Uterine smooth muscle cell (primary cell): ENCODE data around the gene SUGP1. TPM values are rescaled to one million over a fixed set of nuclear protein-coding genes. Genes with fewer than 3 reads are reported as not detected.

Experiments used
- total RNA-seq: library from RNA; depleted of rRNA; stranded (reverse); fragments of >200 nt; gene quantifications from 2 replicates; pipeline ENCODE4 v1.2.3, GENCODE V29; 2014

The SUGP1 gene
- total RNA-seq = 22.2 and 25.5 TPM in 2 replicates

GRCh38 chr19:19320361-19321140 lies at the start of gene SUGP1, which contains the start of gene MAU2:
TSS of gene SUGP1 (minus strand) at chr19:19320509. CDS start at chr19:19320496, 13 bp downstream.
TSS of gene MAU2 (plus strand) at chr19:19320829. CDS start at chr19:19320860, 31 bp downstream.

Other genes with a start within 250 kb of the SUGP1 start
- 19.3 and 25.5 TPM in 2 replicates for gene TMEM161A, start 182.0 kb downstream of the SUGP1 start, total RNA-seq
- gene MEF2B, start 150.2 kb downstream of the SUGP1 start, total RNA-seq = not detected in 2 replicates
- gene BORCS8, start 128.4 kb downstream of the SUGP1 start, total RNA-seq = 13.0 and 22.6 TPM in 2 replicates
- 43.5 and 50.0 TPM in 2 replicates for gene RFXANK, start 128.3 kb downstream of the SUGP1 start, total RNA-seq
- gene NR2C2AP, start 117.1 kb downstream of the SUGP1 start, total RNA-seq = 8.6 and 20.6 TPM in 2 replicates
- gene NCAN, start 108.6 kb downstream of the SUGP1 start, total RNA-seq = under 0.01 TPM in 1 of 2 replicates, not detected in the other
- gene TM6SF2, start 47.2 kb downstream of the SUGP1 start, total RNA-seq = 0.12 and 0.33 TPM in 2 replicates
- gene MAU2, start 320 bp upstream of the SUGP1 start, total RNA-seq = 28.4 and 31.1 TPM in 2 replicates
- 50.5 and 76.6 TPM in 2 replicates for gene GATAD2A, start 85.2 kb upstream of the SUGP1 start, total RNA-seq
- 2.0 and 3.5 TPM in 2 replicates for gene TSSK6, start 195.0 kb upstream of the SUGP1 start, total RNA-seq
- 110 and 181 TPM in 2 replicates for gene NDUFA13, start 195.7 kb upstream of the SUGP1 start, total RNA-seq
- gene YJEFN3, start 208.4 kb upstream of the SUGP1 start, total RNA-seq = 1.00 and 1.2 TPM in 2 replicates
- 0.11 and 0.62 TPM in 2 replicates for gene CILP2, start 217.8 kb upstream of the SUGP1 start, total RNA-seq